Measurements from ENCODE around the gene RBM4.
A peak's percentile ranks its signal among the peaks of the same experiment; 100 is the strongest.
"Not testable (repeated sequence)": the region's sequence is repeated elsewhere in the genome, so short reads cannot be mapped to it uniquely, and the experiment has no call there.

RBM4 gene

DNA sequence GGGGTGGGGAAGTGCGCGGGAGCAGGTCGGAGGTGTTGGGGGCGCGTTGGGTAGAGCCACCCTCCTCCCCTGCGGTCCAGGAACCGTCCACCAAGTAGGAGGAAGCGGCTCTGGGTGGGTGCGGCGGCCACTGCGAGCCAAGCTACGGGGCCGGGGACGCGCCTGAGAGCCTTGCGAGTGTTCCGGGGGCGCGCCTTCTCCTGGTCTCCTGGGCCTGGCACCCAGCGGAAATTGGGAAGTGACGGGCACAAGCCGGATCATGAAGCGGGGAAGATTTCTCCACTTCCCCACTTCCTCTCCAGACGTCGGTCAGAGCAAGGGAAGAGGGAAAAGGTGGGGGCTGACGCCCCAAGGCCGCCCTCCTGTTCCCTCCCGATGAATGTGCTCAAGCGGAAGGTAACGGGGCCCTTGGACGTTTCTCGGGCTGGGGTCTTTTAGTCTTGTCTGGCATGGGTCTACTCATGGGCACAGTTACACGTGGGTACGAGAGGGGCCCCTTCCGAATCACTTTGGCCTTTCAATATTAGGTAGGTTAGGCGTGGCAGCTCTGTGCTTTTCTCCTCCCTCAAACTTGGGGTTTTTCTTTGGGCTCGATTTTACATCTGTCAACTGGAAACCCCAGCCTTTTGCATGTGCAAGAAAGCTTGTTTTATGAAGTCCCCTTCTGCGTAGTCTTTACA lies 21.2 kb upstream of the RBM4 start:
- no peak for DNase-seq

DNA sequence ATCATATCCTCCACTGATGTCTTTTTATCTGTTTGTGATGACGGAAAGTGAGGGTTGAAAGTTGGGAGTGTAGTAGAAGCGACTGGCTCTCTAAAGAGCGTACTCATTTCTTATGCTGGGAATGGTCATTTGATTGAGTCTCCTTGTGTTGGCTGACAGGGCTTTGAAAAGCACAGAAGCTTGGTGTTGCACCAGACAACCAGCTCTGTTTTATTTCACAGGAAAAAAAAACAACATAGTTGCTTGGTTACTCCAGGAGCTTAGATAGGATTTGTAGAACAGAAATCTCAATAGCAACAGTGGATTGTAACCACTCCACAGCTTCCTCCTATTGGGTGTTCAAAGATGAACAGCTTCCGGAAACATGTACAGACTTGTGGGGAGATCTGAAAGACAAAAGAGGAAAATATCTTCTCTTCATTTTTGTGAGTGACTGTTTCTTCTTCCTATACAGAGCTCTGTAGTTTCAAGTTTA lies 19.4 kb upstream of the RBM4 start:
- DNase-seq: peak; percentile 16

- no peak for DNase-seq
Measured at GRCh38 chr11:66624450-66624849, 14.1 kb upstream of the RBM4 start.

DNA sequence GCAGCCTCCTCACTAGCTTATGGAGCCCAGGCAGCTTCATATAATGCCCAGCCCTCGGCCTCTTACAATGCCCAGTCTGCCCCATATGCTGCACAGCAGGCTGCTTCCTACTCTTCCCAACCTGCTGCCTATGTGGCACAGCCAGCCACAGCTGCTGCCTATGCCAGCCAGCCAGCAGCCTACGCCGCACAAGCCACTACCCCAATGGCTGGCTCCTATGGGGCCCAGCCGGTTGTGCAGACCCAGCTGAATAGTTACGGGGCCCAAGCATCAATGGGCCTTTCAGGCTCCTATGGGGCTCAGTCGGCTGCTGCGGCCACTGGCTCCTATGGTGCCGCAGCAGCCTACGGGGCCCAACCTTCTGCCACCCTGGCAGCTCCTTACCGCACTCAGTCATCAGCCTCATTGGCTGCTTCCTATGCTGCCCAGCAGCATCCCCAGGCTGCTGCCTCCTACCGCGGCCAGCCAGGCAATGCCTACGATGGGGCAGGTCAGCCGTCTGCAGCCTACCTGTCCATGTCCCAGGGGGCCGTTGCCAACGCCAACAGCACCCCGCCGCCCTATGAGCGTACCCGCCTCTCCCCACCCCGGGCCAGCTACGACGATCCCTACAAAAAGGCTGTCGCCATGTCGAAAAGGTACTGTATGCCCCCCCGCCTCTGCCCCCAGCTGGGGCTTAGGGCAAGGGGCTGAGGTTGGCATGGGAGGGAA lies 13.3 kb upstream of the RBM4 start:
- DNase-seq: no peak

DNA sequence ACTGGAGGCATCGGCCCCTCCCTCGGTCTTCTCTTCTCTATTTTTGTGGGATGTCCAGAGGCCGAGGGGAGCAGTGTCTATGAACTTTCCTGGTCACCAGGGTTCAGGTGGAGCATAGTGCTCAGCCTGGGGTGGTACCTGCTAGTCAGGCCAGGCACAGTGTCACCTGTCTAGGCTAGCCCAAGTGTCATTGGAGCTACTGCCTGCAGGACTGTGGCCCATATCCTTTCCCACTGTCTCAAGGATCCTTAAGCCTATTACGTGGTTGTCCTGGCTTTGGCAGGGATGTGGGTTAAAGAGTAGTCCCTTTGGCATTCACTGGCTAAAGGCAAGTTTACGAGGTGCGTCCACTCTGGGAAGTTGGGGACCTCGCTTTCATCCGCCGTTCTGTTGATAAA lies 12.8 kb upstream of the RBM4 start:
- no peak for DNase-seq

DNA sequence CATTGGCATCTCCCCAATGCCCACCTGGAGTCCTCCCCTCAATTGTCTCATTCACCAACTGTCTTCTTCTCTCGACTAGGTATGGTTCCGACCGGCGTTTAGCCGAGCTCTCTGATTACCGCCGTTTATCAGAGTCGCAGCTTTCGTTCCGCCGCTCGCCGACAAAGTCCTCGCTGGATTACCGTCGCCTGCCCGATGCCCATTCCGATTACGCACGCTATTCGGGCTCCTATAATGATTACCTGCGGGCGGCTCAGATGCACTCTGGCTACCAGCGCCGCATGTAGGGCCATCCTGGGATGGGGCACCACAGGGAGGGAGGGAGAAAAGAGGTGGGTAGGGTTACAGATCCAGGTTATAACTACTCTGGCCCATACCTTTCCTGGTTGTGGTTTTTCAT lies 12.1 kb upstream of the RBM4 start:
- DNase-seq: no peak

DNA sequence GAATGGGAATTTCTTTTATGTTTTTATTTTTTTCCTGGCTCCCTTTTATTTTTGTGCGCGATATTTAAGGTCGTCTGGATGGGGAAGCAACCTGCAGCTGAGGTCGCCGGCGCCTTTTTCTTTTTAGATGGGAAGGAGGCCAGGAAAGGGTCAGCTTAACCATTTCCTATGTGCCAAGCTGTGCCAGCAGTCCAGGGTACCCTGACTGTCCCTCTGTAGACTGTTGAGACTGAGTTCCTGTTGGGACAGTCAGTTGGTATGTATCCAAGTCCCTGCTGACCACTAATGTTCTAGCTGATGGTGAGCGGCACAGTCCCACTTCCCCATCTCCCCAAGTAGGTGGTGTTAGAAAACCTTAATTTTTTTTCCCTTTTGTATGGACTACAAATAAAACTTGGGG lies 11.6 kb upstream of the RBM4 start:
- no peak for DNase-seq

DNA sequence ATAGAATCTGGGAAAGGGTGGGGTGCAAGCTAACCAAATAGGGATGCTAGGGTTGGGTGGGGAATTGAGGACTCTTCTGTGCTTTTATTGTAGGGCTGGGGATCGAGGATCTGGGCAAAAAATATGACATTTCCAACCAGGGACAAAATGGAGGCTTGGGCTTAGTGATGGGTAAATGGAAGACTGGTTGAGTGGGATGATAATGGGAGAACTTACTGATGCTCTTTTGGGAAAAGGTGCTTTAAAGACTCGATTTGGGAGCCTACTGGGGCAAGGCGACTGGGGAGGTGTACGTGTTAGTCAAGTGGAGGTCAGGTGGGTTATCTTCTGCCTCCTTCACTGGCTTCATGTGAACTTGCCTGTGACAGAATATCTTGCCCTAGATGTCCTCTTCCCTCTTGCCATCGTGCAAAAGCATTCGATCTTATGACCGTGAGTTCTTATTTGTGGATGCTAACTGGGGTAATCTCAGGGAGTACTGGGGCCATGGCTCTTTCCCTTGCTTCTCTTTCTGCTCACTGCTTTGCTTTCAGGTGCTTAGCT lies 10.4 kb upstream of the RBM4 start:
- DNase-seq: no peak

GRCh38 chr11:66629356-66629755 lies 9.1 kb upstream of the RBM4 start:
- DNase-seq: no peak

DNA sequence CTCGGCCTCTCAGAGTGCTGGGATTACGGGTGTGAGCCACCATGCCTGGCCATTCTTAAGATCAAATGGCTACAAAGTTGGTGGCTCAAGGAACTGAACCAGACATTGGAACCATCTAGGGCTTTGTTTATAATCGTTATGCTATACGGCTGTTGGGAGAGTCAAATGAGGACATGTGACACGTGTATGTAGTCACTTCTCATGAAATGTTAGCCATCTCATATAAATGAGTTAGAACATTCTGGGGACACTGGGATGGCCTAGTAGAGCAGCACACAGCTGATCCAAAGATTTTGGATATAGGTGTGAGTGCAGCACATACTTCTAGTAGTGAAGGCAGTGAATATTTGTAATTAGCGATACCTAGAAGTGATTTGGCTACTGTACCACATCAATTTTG lies 6.6 kb upstream of the RBM4 start:
- DNase-seq: no peak

- no peak for DNase-seq
Measured at GRCh38 chr11:66632952-66633351, 5.6 kb upstream of the RBM4 start.

DNA sequence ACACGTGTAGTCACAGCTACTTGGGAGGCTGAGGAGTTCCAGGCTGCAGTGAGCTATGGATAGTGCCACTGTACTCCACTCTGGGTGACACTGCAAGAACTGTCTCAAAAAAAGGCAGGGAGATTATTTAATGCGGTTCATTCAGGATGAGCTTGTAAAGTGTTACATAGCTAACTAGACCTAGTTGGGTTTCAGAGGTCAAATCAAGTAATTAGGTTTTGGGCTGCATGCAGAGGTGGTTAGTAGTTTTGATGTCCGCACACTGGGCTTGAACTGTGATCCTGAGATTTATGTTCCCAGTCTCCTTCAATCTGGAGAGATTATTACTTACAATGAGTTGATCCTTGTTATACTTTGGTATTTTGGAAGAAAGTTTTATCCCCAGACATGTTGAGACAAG lies 2.1 kb upstream of the RBM4 start:
- no peak for DNase-seq

- peak; percentile 6 for DNase-seq
Measured at GRCh38 chr11:66637557-66638176, 836 bp upstream of the RBM4 start.

GRCh38 chr11:66639066-66639813 lies 737 bp downstream of the RBM4 start:
- DNase-seq: peak; percentile 36

DNA sequence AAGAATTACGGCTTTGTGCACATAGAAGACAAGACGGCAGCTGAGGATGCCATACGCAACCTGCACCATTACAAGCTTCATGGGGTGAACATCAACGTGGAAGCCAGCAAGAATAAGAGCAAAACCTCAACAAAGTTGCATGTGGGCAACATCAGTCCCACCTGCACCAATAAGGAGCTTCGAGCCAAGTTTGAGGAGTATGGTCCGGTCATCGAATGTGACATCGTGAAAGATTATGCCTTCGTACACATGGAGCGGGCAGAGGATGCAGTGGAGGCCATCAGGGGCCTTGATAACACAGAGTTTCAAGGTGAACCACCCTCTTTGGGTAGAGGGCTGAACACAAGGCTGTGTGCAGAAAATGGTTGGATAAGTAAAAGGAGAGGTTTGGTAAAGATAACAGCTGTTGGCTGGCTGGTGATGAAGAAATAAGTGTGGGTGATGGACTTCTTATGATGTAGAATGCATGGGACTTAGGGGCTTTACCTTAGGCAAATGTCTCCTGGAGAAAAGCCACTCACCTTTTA lies 1.4 kb downstream of the RBM4 start:
- DNase-seq: not testable (repeated sequence)

DNA sequence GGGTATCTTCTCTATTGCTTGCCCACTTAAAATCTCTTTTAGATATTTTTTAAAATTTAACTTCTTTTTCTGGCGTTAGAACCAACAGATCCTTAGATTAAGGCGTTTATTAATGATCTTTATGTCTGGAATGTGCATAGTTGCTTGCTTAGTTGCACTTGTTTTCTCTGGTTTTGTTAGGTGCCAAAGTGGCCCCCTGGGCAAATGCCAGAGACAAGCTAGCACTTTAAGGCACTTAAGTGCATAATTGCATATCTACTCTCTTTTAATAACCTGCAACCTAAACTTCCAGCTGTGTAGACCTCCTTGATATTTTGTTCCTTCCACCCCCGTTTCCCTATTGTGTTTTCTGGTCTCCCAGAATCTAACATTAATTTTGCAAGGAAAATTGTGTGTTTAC lies 3.3 kb downstream of the RBM4 start:
- peak; percentile 48 for DNase-seq

DNA sequence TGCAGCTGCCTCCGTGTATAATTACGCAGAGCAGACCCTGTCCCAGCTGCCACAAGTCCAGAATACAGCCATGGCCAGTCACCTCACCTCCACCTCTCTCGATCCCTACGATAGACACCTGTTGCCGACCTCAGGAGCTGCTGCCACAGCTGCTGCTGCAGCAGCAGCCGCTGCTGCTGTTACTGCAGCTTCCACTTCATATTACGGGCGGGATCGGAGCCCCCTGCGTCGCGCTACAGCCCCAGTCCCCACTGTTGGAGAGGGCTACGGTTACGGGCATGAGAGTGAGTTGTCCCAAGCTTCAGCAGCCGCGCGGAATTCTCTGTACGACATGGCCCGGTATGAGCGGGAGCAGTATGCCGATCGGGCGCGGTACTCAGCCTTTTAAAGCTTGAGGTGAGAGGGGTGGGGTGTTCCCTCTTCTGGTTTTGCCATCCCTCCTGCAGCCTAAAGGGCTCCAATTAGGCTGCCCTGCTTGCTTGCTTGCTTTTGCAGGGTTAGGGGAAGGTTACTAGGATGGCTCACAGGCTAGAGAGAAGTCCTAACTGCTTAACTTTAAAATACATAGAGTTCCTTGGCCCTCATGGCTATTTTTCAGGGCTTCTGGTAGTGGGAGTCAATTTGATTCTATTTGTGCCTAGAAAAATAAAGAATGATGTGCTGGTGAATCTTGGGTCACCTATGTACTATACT lies 5.4 kb downstream of the RBM4 start:
- no peak for DNase-seq

GRCh38 chr11:66646828-66647227 lies 8.3 kb downstream of the RBM4 start:
- no peak for DNase-seq

DNA sequence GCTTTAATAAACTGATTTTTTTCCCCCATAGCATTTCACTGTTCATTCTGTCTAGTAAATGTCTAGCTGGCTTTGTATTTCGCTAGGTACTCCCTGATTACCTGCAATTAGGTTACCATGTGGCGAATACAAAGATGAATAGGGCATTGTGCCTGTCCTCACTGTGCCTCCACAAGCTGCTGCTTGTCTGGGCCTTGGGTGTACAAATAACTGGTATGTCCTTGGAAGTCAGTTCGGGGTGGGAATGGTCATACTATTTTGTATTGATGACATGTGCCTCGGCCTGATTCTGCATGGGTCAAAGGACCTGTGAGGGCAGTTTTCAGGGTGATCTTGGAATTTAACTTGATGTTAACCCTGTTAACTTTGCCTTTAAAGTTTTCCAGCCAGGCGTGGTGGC lies 11.4 kb downstream of the RBM4 start:
- no peak for DNase-seq

DNA sequence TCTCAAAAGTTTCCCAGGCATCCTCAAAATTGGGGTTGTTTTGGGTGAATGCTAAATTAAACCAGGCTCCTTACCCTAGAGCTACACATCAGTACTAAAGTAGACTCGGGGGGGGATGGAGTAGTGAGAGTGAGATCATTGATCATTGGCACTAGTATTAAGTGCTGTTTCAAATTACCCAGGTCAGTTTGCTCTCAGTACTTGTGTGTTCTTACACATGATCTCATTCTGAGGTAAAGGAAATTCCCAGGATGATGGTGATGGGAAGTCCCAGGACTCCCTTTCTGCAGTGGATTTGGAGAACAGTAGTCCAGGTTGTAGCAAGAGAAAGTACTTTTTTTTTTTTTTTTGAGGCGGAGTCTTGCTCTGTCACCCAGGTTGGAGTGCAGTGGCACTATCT lies 12.5 kb downstream of the RBM4 start:
- no peak for DNase-seq

- DNase-seq: no peak
Measured at GRCh38 chr11:66652651-66653050, 14.1 kb downstream of the RBM4 start.

- no peak for DNase-seq
Measured at GRCh38 chr11:66653123-66653522, 14.6 kb downstream of the RBM4 start.

Data from DMS79 treated with DMSO at 0.1 percent for 48 hours (cell line).